GM12878 (cell line): ENCODE data around the gene PCDHGA8. TPM values are rescaled to one million over a fixed set of nuclear protein-coding genes. Genes with fewer than 3 reads are reported as not detected.

Source experiments
- ATAC-seq: fragments of 200-7000 bp; cut with Tn5 transposase; 3 replicates; pipeline ENCODE4 v1.9.1; 2020; ENCODE audit warnings: mild to moderate bottlenecking, moderate library complexity
- BruUV-seq: library from RNA; stranded (reverse); fragments of 400-500 nt; replicated peaks from 2 replicates; lab custom pipeline; 2021; lab: Mats Ljungman, UMichigan
- CTCF ChIA-PET: fragments of 300-600 bp; sonication (Branson Sonifier 250); formaldehyde crosslinking; extraction: SDS; loops from one replicate; lab custom pipeline; 2021; ENCODE audit warnings: inconsistent platforms; lab: Yijun Ruan, JAX
- POLR2A ChIA-PET: fragments of 350-600 bp; formaldehyde crosslinking; extraction: SDS; loops from one replicate; lab custom pipeline; 2021; ENCODE audit warnings: inconsistent platforms; lab: Charles Lee
- RAD21 ChIA-PET: fragments of 300-600 bp; sonication (Branson Sonifier 250); formaldehyde crosslinking; loops from one replicate; lab custom pipeline; 2023; ENCODE audit warnings: antibody characterized with exemption; ENCODE audit not compliant: unreplicated experiment; lab: Charles Lee
- SMC1A ChIA-PET: fragments of 300-600 bp; sonication (Branson Sonifier 250); formaldehyde crosslinking; loops from one replicate; lab custom pipeline; 2023; ENCODE audit not compliant: unreplicated experiment, uncharacterized antibody; lab: Charles Lee
- DNase-seq: peaks from one replicate; pipeline ENCODE4 v3.0.0-alpha.2; 2011; ENCODE audit warnings: low read depth, low spot score
- FAIRE-seq: peaks from 3 replicates; lab custom pipeline; 2011; peaks lifted over from hg19 to GRCh38; lab: Jason Lieb, UNC
- H2AFZ ChIP-seq: 2 replicates; pipeline ENCODE4 v1.6.0; 2011; ENCODE audit warnings: low read depth, low read length, control low read depth; ENCODE audit not compliant: control insufficient read depth
- H3K27ac ChIP-seq: 2 replicates; pipeline ENCODE4 v1.5.1; 2011; ENCODE audit warnings: control low read depth; ENCODE audit not compliant: control insufficient read depth, insufficient read depth
- H3K27me3 ChIP-seq, 2 experiments: replicated peaks in 1 of 2; 2 replicates each; pipeline versions ENCODE4 v1.6.0 to v1.6.1; 2011; ENCODE audit warnings: low read length in 1 of 2; ENCODE audit not compliant: control insufficient read depth in 2 of 2, insufficient read depth in 2 of 2
- H3K36me3 ChIP-seq, 2 experiments: 2 replicates each; pipeline ENCODE4 v1.5.1; 2011; ENCODE audit warnings: low read length in 1 of 2; ENCODE audit not compliant: control insufficient read depth in 2 of 2, insufficient read depth in 2 of 2
- H3K4me1 ChIP-seq: 2 replicates; pipeline ENCODE4 v1.6.1; 2011; ENCODE audit warnings: mild to moderate bottlenecking, low read length, moderate library complexity, mixed read lengths; ENCODE audit not compliant: control insufficient read depth, insufficient read depth
- H3K4me2 ChIP-seq: 2 replicates; pipeline ENCODE4 v1.6.0; 2011; ENCODE audit warnings: control low read depth; ENCODE audit not compliant: control insufficient read depth, insufficient read depth
- H3K4me3 ChIP-seq: fragments of 200-600 bp; sonication (generic); 2 replicates; pipeline ENCODE4 v1.5.1; 2016
- H3K79me2 ChIP-seq: 2 replicates; pipeline ENCODE4 v1.6.0; 2011; ENCODE audit warnings: low read length; ENCODE audit not compliant: control insufficient read depth, insufficient read depth
- H3K9ac ChIP-seq: 2 replicates; pipeline ENCODE4 v1.8.0; 2011; ENCODE audit warnings: low read length, control low read depth, mixed read lengths; ENCODE audit not compliant: control insufficient read depth, insufficient read depth
- H3K9me3 ChIP-seq: replicated peaks from 3 replicates; pipeline ENCODE4 v1.5.1; 2011; ENCODE audit warnings: mild to moderate bottlenecking, low read length; ENCODE audit not compliant: control insufficient read depth, insufficient read depth
- H4K20me1 ChIP-seq: 2 replicates; pipeline ENCODE4 v1.6.0; 2011; ENCODE audit not compliant: control insufficient read depth, insufficient read depth
- CBX5 ChIP-seq: sonication (generic); IDR thresholded peaks from 2 replicates; pipeline ENCODE4 v1.6.1; 2016; ENCODE audit warnings: low read depth, moderate library complexity, mild to moderate bottlenecking, inconsistent platforms
- E2F4 ChIP-seq: IDR thresholded peaks from 2 replicates; pipeline ENCODE4 v1.6.1; 2012; ENCODE audit warnings: low read depth, low read length, improper control_type of control experiment
- FOXK2 ChIP-seq: fragments of 450-650 bp; IDR thresholded peaks from 2 replicates; pipeline ENCODE4 v1.6.1; 2017; ENCODE audit warnings: mild to moderate bottlenecking, moderate library complexity
- KDM1A ChIP-seq: fragments of 200-600 bp; sonication (generic); IDR thresholded peaks from 2 replicates; pipeline ENCODE4 v1.6.1; 2016; ENCODE audit warnings: borderline replicate concordance
- PBX3 ChIP-seq: IDR thresholded peaks from 2 replicates; pipeline ENCODE4 v1.6.1; 2011; ENCODE audit warnings: mild to moderate bottlenecking, low read depth, low read length, moderate library complexity; ENCODE audit not compliant: insufficient replicate concordance
- PML ChIP-seq: IDR thresholded peaks from 2 replicates; pipeline ENCODE4 v1.6.1; 2012; ENCODE audit warnings: low read length, inconsistent platforms
- SREBF1 ChIP-seq: IDR thresholded peaks from 2 replicates; pipeline ENCODE4 v1.6.1; 2012; ENCODE audit warnings: mild to moderate bottlenecking, low read length
- ZNF622 ChIP-seq: fragments of 450-650 bp; IDR thresholded peaks from 2 replicates; pipeline ENCODE4 v1.6.1; 2017; ENCODE audit warnings: mild to moderate bottlenecking, inconsistent platforms
- WGBS: methylation state at CpG from one replicate; pipeline ENCODE4 v1.1.6; 2016; ENCODE audit warnings: low lambda C conversion rate; ENCODE audit not compliant: insufficient replicate concordance, insufficient coverage; ENCODE audit errors: missing lambda C conversion rate; 5-methylcytosine and 5-hydroxymethylcytosine counted together
- in situ Hi-C: fragments of 300-500 bp; cut with MboI; formaldehyde crosslinking; loops from 9 replicates; pipeline ENCODE4 v1.14.3; 2018; ENCODE audit warnings: mixed read lengths
- intact Hi-C: fragments of 100-400 bp; cut with micrococcal nuclease; formaldehyde crosslinking; loops from one replicate; pipeline ENCODE4 v1.14.2; 2022; ENCODE audit not compliant: unreplicated experiment
- polyA plus RNA-seq, 11 experiments: library from polyadenylated mRNA; depleted of rRNA in 4 of 11; unstranded in 6 of 11; stranded (reverse) in 5 of 11; fragments of >200 nt; fragmentation: Nextera tagmentation in 4 of 11; fragmentation: Illumina TruSeq in 1 of 11; extraction: Ambion mirVana in 4 of 11; extraction: Trizol in 1 of 11; gene quantifications; 1 replicate in 1 of 11; 2 replicates in 10 of 11; pipeline versions ENCODE4 v1.2.1 to v1.2.3, GENCODE V29; 2011 to 2016; ENCODE audit warnings: inconsistent platforms in 2 of 11, missing spikeins in 2 of 11, low read depth in 1 of 11
- total RNA-seq, 4 experiments: library from RNA; depleted of rRNA in 3 of 4; stranded (reverse); fragments of >200 nt in 3 of 4; fragmentation: Illumina TruSeq in 1 of 4; extraction: Trizol in 1 of 4; gene quantifications; 2 replicates each; pipeline versions ENCODE4 v1.2.1 to v1.2.3, GENCODE V29; 2013 to 2021
- TF ChIP-seq, protein P1 (sequence below): IDR thresholded peaks from 2 replicates; pipeline ENCODE4 v1.6.1; 2012; ENCODE audit warnings: low read length, inconsistent platforms
- TF ChIP-seq, protein P2 (sequence below): fragments of 450-650 bp; IDR thresholded peaks from 2 replicates; pipeline ENCODE4 v1.6.1; 2017; ENCODE audit warnings: mild to moderate bottlenecking, moderate library complexity

The PCDHGA8 gene
- total and polyA plus RNA-seq, 10 of the 15 experiments (the other 5 are each of a cell fraction or from before 2014, with no cell fraction given): 0.01 to 0.04 TPM; not detected in 8

DNA sequence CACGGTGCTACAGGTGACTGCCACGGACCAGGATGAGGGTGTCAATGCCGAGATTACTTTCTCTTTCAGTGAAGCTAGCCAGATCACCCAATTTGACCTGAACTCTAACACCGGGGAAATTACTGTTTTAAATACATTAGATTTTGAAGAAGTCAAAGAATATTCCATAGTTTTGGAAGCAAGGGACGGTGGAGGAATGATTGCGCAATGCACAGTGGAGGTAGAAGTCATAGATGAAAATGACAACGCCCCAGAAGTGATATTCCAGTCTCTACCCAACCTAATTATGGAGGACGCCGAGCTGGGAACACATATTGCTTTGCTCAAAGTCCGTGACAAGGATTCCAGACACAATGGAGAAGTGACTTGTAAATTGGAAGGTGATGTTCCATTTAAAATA is 3.8 kb upstream of the PCDHGA8 start (continued):
- TF ChIP-seq, protein P1, sequence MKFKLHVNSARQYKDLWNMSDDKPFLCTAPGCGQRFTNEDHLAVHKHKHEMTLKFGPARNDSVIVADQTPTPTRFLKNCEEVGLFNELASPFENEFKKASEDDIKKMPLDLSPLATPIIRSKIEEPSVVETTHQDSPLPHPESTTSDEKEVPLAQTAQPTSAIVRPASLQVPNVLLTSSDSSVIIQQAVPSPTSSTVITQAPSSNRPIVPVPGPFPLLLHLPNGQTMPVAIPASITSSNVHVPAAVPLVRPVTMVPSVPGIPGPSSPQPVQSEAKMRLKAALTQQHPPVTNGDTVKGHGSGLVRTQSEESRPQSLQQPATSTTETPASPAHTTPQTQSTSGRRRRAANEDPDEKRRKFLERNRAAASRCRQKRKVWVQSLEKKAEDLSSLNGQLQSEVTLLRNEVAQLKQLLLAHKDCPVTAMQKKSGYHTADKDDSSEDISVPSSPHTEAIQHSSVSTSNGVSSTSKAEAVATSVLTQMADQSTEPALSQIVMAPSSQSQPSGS: no peak
- no peak for TF ChIP-seq KDM1A
- TF ChIP-seq E2F4: no peak
- no peak for TF ChIP-seq PBX3

- no peak overlapping the region for H3K9ac ChIP-seq
- no peak overlapping the region for H3K4me2 ChIP-seq
- H3K79me2 ChIP-seq: no peaks in the 10 kb centered on the region
- ATAC-seq (no peak), DNase-seq (no peak), FAIRE-seq (no peak)
- SMC1A ChIA-PET: no interaction called here
- H2AFZ ChIP-seq: no peak overlapping the region
- H3K9me3 ChIP-seq: peaks cover 5% of the 10 kb centered on the region; the same call in 2 of the 3 replicates
- no peaks in the 10 kb centered on the region for H3K27me3 ChIP-seq
- POLR2A ChIA-PET: no interaction called here
- no TSS peak for BruUV-seq
- no peak overlapping the region for H3K27ac ChIP-seq
- no peaks in the 10 kb centered on the region for H4K20me1 ChIP-seq
- intact Hi-C loops (no loop called here), in situ Hi-C loops (no loop called here)
- WGBS: 86% methylated on average over 73 of the region's 77 CpGs
- no peaks in the 10 kb centered on the region for H3K36me3 ChIP-seq
- TF ChIP-seq ZNF622 (no peak), FOXK2 (no peak), SREBF1 (no peak), PML (no peak), CBX5 (no peak)
- TF ChIP-seq, protein P2, sequence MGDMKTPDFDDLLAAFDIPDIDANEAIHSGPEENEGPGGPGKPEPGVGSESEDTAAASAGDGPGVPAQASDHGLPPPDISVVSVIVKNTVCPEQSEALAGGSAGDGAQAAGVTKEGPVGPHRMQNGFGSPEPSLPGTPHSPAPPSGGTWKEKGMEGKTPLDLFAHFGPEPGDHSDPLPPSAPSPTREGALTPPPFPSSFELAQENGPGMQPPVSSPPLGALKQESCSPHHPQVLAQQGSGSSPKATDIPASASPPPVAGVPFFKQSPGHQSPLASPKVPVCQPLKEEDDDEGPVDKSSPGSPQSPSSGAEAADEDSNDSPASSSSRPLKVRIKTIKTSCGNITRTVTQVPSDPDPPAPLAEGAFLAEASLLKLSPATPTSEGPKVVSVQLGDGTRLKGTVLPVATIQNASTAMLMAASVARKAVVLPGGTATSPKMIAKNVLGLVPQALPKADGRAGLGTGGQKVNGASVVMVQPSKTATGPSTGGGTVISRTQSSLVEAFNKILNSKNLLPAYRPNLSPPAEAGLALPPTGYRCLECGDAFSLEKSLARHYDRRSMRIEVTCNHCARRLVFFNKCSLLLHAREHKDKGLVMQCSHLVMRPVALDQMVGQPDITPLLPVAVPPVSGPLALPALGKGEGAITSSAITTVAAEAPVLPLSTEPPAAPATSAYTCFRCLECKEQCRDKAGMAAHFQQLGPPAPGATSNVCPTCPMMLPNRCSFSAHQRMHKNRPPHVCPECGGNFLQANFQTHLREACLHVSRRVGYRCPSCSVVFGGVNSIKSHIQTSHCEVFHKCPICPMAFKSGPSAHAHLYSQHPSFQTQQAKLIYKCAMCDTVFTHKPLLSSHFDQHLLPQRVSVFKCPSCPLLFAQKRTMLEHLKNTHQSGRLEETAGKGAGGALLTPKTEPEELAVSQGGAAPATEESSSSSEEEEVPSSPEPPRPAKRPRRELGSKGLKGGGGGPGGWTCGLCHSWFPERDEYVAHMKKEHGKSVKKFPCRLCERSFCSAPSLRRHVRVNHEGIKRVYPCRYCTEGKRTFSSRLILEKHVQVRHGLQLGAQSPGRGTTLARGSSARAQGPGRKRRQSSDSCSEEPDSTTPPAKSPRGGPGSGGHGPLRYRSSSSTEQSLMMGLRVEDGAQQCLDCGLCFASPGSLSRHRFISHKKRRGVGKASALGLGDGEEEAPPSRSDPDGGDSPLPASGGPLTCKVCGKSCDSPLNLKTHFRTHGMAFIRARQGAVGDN: no peak
- no peak overlapping the region for H3K4me3 ChIP-seq
- no peaks in the 10 kb centered on the region for H3K4me1 ChIP-seq
- CTCF ChIA-PET: interaction anchor here (1.6 to 2.8 kb wide), 2 partner anchors 9 to 20 kb away, joined by 6 to 8 read pairs; partner anchors contain the start of gene PCDHGB3
- RAD21 ChIA-PET: no interaction called here
Observed at GRCh38 chr5:141389153-141390042, 3.0 kb upstream of the PCDHGA8 start.
